ENCODE data around the gene SLC34A2.
"Not testable (repeated sequence)": the region's sequence is repeated elsewhere in the genome, so short reads cannot be mapped to it uniquely, and the experiment has no call there.

The SLC34A2 gene

GRCh38 chr4:25650311-25650710 is 5.3 kb upstream of the SLC34A2 start:
- no peak overlapping the region for H3K27ac Mint-ChIP-seq
- no peak overlapping the region for H3K4me3 Mint-ChIP-seq
- ATAC-seq (replicated peaks) (no peak), DNase-seq (no peak)
- H3K27me3 Mint-ChIP-seq = peaks cover 15 to 16% of the 10 kb centered on the region in 2 donors
- no peaks in the 10 kb centered on the region for H3K36me3 Mint-ChIP-seq
- H3K9me3 Mint-ChIP-seq = no peaks in the 10 kb centered on the region
- H3K4me1 Mint-ChIP-seq = peaks cover 4 to 7% of the 10 kb centered on the region in 2 donors

- Mint-ChIP-seq H3K4me1 (peaks cover 4 to 14% of the 10 kb centered on the region in 2 donors), H3K27ac (no peak overlapping the region), H3K4me3 (no peak overlapping the region), H3K27me3 (peaks cover 24 to 26% of the 10 kb centered on the region in 2 donors), H3K36me3 (no peaks in the 10 kb centered on the region), H3K9me3 (no peaks in the 10 kb centered on the region)
- DNase-seq (no peak), ATAC-seq (replicated peaks) (no peak)
Measured at GRCh38 chr4:25651682-25652081, 4.0 kb upstream of the SLC34A2 start.

GRCh38 chr4:25654031-25654970 is 1.4 kb upstream of the SLC34A2 start:
- Mint-ChIP-seq H3K4me3 (no peak overlapping the region), H3K27me3 (peaks cover 32 to 33% of the 10 kb centered on the region in 2 donors), H3K9me3 (no peaks in the 10 kb centered on the region), H3K27ac (no peak overlapping the region), H3K4me1 (peaks cover 4 to 14% of the 10 kb centered on the region in 2 donors), H3K36me3 (no peaks in the 10 kb centered on the region)
- ATAC-seq (replicated peaks) (no peak), DNase-seq (no peak)

- H3K4me1 Mint-ChIP-seq = peaks cover 4 to 14% of the 10 kb centered on the region in 2 donors
- H3K27me3 Mint-ChIP-seq = peaks cover 32 to 33% of the 10 kb centered on the region in 2 donors
- no peak overlapping the region for H3K27ac Mint-ChIP-seq
- ATAC-seq (replicated peaks) (no peak), DNase-seq (no peak)
- H3K4me3 Mint-ChIP-seq = no peak overlapping the region
- no peaks in the 10 kb centered on the region for H3K36me3 Mint-ChIP-seq
- H3K9me3 Mint-ChIP-seq = no peaks in the 10 kb centered on the region
Measured at GRCh38 chr4:25656031-25656430, 380 bp downstream of the SLC34A2 start.

GRCh38 chr4:25658357-25658771 is 2.7 kb downstream of the SLC34A2 start:
- H3K4me3 Mint-ChIP-seq = no peak overlapping the region
- no peak for DNase-seq
- H3K36me3 Mint-ChIP-seq = no peaks in the 10 kb centered on the region
- H3K4me1 Mint-ChIP-seq = peaks cover 4 to 14% of the 10 kb centered on the region in 2 donors
- no peaks in the 10 kb centered on the region for H3K9me3 Mint-ChIP-seq
- no peak for ATAC-seq (replicated peaks)
- no peak overlapping the region for H3K27ac Mint-ChIP-seq
- H3K27me3 Mint-ChIP-seq = peaks cover 33 to 37% of the 10 kb centered on the region in 2 donors

- no peak for DNase-seq
- Mint-ChIP-seq H3K4me1 (peaks cover 4 to 14% of the 10 kb centered on the region in 2 donors), H3K36me3 (no peaks in the 10 kb centered on the region), H3K4me3 (no peak overlapping the region), H3K27me3 (peaks cover 32 to 36% of the 10 kb centered on the region in 2 donors), H3K9me3 (no peaks in the 10 kb centered on the region), H3K27ac (no peak overlapping the region)
- no peak for ATAC-seq (replicated peaks)
Measured at GRCh38 chr4:25658777-25659176, 3.1 kb downstream of the SLC34A2 start.

GRCh38 chr4:25661441-25661840 is 5.8 kb downstream of the SLC34A2 start:
- not testable (repeated sequence) for H3K4me3 Mint-ChIP-seq; H3K27ac Mint-ChIP-seq; H3K9me3 Mint-ChIP-seq; ATAC-seq (replicated peaks); H3K4me1 Mint-ChIP-seq; H3K36me3 Mint-ChIP-seq; DNase-seq
- peaks cover 16 to 25% of the 10 kb centered on the region in 2 donors for H3K27me3 Mint-ChIP-seq

GRCh38 chr4:25662306-25662705 is 6.7 kb downstream of the SLC34A2 start:
- H3K27ac Mint-ChIP-seq = no peak overlapping the region
- H3K4me3 Mint-ChIP-seq = no peak overlapping the region
- no peaks in the 10 kb centered on the region for H3K9me3 Mint-ChIP-seq
- DNase-seq (no peak), ATAC-seq (replicated peaks) (no peak)
- H3K36me3 Mint-ChIP-seq = no peaks in the 10 kb centered on the region
- H3K27me3 Mint-ChIP-seq = peaks cover 7 to 16% of the 10 kb centered on the region in 2 donors
- H3K4me1 Mint-ChIP-seq = no peaks in the 10 kb centered on the region

- no peak for ATAC-seq (replicated peaks)
- no peaks in the 10 kb centered on the region for H3K4me1 Mint-ChIP-seq
- no peaks in the 10 kb centered on the region for H3K9me3 Mint-ChIP-seq
- H3K27ac Mint-ChIP-seq = no peak overlapping the region
- no peak for DNase-seq
- no peaks in the 10 kb centered on the region for H3K36me3 Mint-ChIP-seq
- H3K27me3 Mint-ChIP-seq = peaks cover 6 to 10% of the 10 kb centered on the region in 2 donors
- no peak overlapping the region for H3K4me3 Mint-ChIP-seq
Measured at GRCh38 chr4:25663781-25664180, 8.1 kb downstream of the SLC34A2 start.

GRCh38 chr4:25666031-25666630 is 10.5 kb downstream of the SLC34A2 start:
- no peak overlapping the region for H3K27ac Mint-ChIP-seq
- H3K9me3 Mint-ChIP-seq = no peaks in the 10 kb centered on the region
- no peak overlapping the region for H3K4me3 Mint-ChIP-seq

GRCh38 chr4:25667931-25668557 is 12.4 kb downstream of the SLC34A2 start:
- ATAC-seq (replicated peaks) = no peak
- Mint-ChIP-seq H3K27ac (no peak overlapping the region), H3K9me3 (no peaks in the 10 kb centered on the region), H3K4me1 (no peaks in the 10 kb centered on the region), H3K27me3 (peaks cover 5 to 16% of the 10 kb centered on the region in 2 donors), H3K4me3 (no peak overlapping the region), H3K36me3 (no peaks in the 10 kb centered on the region)
- DNase-seq = no peak

More at GRCh38 chr4:25666031-25666630, 10.5 kb downstream of the SLC34A2 start:
- no peak for ATAC-seq (replicated peaks)
- Mint-ChIP-seq H3K36me3 (no peaks in the 10 kb centered on the region), H3K27me3 (peaks cover 10 to 16% of the 10 kb centered on the region in 2 donors), H3K4me1 (no peaks in the 10 kb centered on the region)
- no peak for DNase-seq

GRCh38 chr4:25670991-25671390 is 15.3 kb downstream of the SLC34A2 start:
- Mint-ChIP-seq H3K27ac (no peak overlapping the region), H3K4me1 (no peaks in the 10 kb centered on the region), H3K4me3 (no peak overlapping the region), H3K9me3 (no peaks in the 10 kb centered on the region), H3K27me3 (peaks cover 0 to 10% of the 10 kb centered on the region in 2 donors), H3K36me3 (no peaks in the 10 kb centered on the region)
- DNase-seq = no peak
- ATAC-seq (replicated peaks) = no peak

- Mint-ChIP-seq H3K4me3 (no peak overlapping the region), H3K27ac (no peak overlapping the region), H3K9me3 (peaks cover 0 to 2% of the 10 kb centered on the region in 2 donors), H3K36me3 (no peaks in the 10 kb centered on the region), H3K27me3 (peaks cover 0 to 10% of the 10 kb centered on the region in 2 donors), H3K4me1 (no peaks in the 10 kb centered on the region)
- DNase-seq = no peak
- ATAC-seq (replicated peaks) = no peak
Measured at GRCh38 chr4:25672756-25673155, 17.1 kb downstream of the SLC34A2 start.

- Mint-ChIP-seq H3K4me1 (no peaks in the 10 kb centered on the region), H3K27me3 (peaks cover 0 to 10% of the 10 kb centered on the region in 2 donors), H3K36me3 (no peaks in the 10 kb centered on the region), H3K27ac (no peak overlapping the region), H3K9me3 (peaks cover 0 to 2% of the 10 kb centered on the region in 2 donors), H3K4me3 (no peak overlapping the region)
- no peak for ATAC-seq (replicated peaks)
- DNase-seq = no peak
Measured at GRCh38 chr4:25674386-25674785, 18.7 kb downstream of the SLC34A2 start.

Data from stimulated activated naive B cell treated with anti-CD40 and anti-IgM and Interleukin-4, amounts not matched to agents 10 μg/mL and 1 μg/mL and 100 μg/mL, for 72 hours (primary cell).